RPMI7951 (cell line): ENCODE measurements around the gene GNAQ. TPM values are rescaled to one million over a fixed set of nuclear protein-coding genes. Genes with fewer than 3 reads are reported as not detected.

Source experiments
- DNase-seq: peaks from one replicate; pipeline ENCODE4 v3.0.0-alpha.2; 2012; ENCODE audit warnings: low read depth
- total RNA-seq: library from RNA; depleted of rRNA; stranded (reverse); fragments of >200 nt; shearing (Covaris generic); gene quantifications from 2 replicates; pipeline ENCODE4 v1.2.3, GENCODE V29; 2014

The GNAQ gene
- total RNA-seq, 1 experiment from 2014 or later, result 20.8 TPM

DNA sequence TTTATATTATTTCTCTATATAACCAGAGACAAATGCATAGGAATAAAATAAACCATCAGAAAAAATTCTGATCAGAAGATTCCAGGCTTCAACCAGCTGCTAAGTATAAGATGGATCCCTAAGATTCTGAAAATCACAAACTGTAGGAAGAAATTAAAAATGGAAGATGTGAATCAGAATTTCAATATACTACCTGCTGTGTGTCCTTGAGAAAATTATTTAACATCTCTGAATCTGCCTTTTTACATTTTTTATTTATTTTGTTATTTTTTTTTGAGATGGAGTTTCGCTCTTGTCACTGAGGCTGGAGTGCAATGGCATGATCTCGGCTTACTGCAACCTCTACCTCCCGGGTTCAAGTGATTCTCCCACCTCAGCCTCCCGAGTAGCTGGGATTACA is 187.2 kb downstream of the GNAQ start:
- no peak for DNase-seq

GRCh38 chr9:77843871-77844155 is 187.8 kb downstream of the GNAQ start:
- no peak for DNase-seq

- DNase-seq, result no peak
These were observed 188.3 kb downstream of the GNAQ start for GRCh38 chr9:77843076-77843870.

DNA sequence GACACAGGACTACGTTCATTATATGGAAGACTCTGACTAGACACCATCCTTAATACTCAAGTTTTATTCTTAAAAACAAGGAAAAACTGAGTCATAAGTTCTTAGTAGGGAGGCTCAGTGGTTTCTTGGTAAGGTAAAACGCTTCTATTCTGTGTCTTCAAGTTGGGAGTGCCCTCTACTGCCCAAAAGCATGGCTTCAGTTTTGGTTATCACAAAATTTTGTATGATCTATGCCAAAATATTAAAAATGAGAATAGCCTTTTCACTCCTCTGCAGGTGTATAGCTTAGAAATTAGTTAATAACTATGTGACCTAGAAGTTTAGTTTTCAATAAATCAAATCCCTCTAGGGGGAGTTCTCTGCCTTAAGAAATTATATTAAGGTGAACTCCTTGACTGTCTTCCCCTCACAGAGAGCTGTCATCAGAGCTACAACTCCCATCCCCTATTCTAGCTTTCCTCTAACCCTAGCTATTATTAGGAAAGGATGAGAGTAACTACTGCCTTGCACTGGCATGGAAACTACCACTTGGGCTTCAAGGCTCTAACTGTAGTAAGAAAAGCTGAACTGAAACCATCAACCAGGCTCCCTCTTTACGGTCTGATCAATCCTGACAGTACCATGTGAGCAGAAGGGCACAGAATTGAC is 189.7 kb downstream of the GNAQ start:
- DNase-seq, result no peak

DNA sequence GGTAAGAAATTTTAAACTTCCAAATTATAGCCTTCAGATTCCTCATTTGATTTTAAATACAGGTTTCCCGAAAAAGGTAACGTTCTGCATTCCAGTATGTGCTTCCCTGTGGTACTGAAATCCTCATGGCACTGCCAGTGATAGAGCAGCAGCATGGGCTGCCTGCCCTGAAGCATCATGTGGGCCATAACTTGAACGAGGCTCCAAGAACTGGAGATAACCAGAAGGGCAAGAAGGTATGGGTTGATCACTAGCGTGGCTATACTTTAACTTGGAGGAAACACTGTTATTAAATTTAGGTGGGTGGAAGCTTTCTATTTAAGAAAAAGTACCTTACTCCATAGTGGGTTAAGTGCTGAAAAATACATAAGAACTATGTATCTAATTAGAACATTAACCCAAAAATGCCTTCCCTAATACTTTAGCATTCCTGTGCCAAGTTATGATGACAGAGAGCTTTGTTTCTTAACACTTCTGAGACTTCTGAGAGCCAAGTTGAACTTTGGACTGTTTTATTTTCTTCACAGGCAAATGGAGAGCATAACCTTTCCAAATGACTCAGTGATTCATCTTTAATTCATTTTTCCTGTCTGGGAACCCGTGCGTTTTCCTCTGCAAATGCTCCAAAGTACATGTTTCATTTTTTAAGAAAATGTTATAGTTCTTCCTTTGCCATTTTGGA is 192.0 kb downstream of the GNAQ start:
- DNase-seq, result peak; percentile 23

DNA sequence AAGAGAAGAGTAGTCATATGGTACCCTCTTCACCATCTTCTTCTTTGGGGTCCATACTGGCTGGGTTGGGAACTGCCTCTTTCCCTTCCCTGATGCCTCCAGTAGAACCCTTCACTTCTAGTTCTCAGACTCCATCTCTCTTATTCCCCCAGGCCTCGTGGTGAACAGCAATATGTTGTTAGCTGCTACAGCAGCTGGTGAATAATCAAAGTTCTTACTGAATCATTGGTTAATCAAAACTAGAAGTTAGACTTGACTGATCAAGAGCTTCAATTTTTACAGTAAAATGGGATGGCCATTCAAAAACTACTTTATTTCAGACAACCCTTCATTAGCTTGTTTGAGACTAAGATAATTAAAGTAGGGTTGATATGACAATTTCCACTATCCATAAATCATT is 192.6 kb downstream of the GNAQ start:
- DNase-seq, result no peak

- no peak for DNase-seq
These were observed 196.6 kb downstream of the GNAQ start for GRCh38 chr9:77834898-77835488.

- no peak for DNase-seq
These were observed 197.8 kb downstream of the GNAQ start for GRCh38 chr9:77833561-77834429.

GRCh38 chr9:77832639-77833038 is 199.0 kb downstream of the GNAQ start:
- DNase-seq, result no peak

- DNase-seq, result no peak
These were observed 199.8 kb downstream of the GNAQ start for GRCh38 chr9:77831781-77832180.

- DNase-seq, result no peak
These were observed 200.9 kb downstream of the GNAQ start for GRCh38 chr9:77830618-77831285.

DNA sequence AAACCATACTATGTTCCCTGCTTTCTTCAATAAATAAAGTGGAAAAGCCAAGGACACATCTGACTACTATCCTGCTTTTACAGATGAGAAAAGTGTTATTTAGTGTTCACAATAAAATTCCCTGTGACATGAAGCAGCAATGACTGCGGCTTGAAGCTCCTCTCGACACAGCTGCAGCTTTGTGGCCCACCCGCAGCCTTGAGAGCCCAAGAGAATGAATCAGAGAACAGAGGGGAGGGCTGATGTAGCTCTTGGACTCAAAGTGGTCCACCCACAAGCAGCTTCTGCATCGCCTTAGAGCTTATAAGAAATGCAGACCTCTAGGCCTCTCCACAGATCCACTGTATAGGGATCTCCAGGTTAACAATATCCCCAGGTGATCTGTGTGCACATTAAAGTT is 202.2 kb downstream of the GNAQ start:
- DNase-seq, result no peak

GRCh38 chr9:77827104-77827784 is 204.4 kb downstream of the GNAQ start:
- DNase-seq, result peak; percentile 21

GRCh38 chr9:77826621-77827020 is 205.0 kb downstream of the GNAQ start:
- DNase-seq, result peak; percentile 48

DNA sequence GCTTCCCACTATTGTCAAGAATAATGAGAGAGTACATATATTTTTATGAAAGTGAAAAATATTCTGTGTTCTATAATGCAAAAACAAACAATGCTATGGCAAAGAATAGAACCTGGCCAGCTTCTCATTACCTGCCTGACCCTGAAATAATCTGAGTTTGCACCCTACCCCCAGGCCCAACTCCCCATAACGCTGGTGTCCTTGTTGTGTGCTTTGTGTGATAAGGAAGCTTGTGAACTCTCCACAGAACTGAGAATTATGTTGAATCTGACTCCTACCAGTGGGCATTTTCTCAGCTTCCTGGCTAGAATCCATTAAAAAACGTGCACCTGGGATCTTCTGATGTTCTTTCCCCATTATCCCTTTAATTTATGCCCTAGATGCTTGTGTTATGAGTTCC is 205.5 kb downstream of the GNAQ start:
- DNase-seq, result no peak

GRCh38 chr9:77825361-77825760 is 206.2 kb downstream of the GNAQ start:
- DNase-seq, result no peak

GRCh38 chr9:77820293-77820954 is 211.2 kb downstream of the GNAQ start:
- DNase-seq, result peak; percentile 72

- DNase-seq, result peak; percentile 34
These were observed 212.0 kb downstream of the GNAQ start for GRCh38 chr9:77819657-77820056.

- no peak for DNase-seq
These were observed 213.9 kb downstream of the GNAQ start for GRCh38 chr9:77817590-77818311.
